Memory B cell (primary cell): ENCODE data around the gene MEAK7.

ENCODE experiments used
- ATAC-seq: fragments of 150-1000 bp; cut with Tn5 transposase; 2 replicates; pipeline ENCODE4 v1.10.0; 2021; ENCODE audit warnings: low read depth, mild to moderate bottlenecking, moderate library complexity
- DNase-seq, 2 donors: peaks; one replicate each; pipeline ENCODE4 v3.0.0; 2022; ENCODE audit warnings: low spot score in 2 of 2
- H3K27ac Mint-ChIP-seq: one replicate; pipeline ENCODE4 v1.8.0; 2022; ENCODE audit warnings: mild to moderate bottlenecking, moderate library complexity, mixed read lengths
- H3K27me3 Mint-ChIP-seq: one replicate; pipeline ENCODE4 v1.8.0; 2022; ENCODE audit warnings: mixed read lengths
- H3K36me3 Mint-ChIP-seq: one replicate; pipeline ENCODE4 v1.8.0; 2022; ENCODE audit warnings: mild to moderate bottlenecking, mixed read lengths
- H3K4me1 Mint-ChIP-seq: one replicate; pipeline ENCODE4 v1.8.0; 2022; ENCODE audit warnings: mixed read lengths
- H3K4me3 Mint-ChIP-seq: one replicate; pipeline ENCODE4 v1.8.0; 2022; ENCODE audit warnings: mild to moderate bottlenecking, moderate library complexity, mixed read lengths
- H3K9me3 Mint-ChIP-seq: one replicate; pipeline ENCODE4 v1.8.0; 2022; ENCODE audit warnings: mixed read lengths

The MEAK7 gene

GRCh38 chr16:84467256-84467655, 37.2 kb downstream of the MEAK7 start:
- Mint-ChIP-seq H3K27ac (no peak overlapping the region), H3K36me3 (peaks cover 34% of the 10 kb centered on the region), H3K27me3 (no peaks in the 10 kb centered on the region), H3K4me1 (no peaks in the 10 kb centered on the region), H3K9me3 (peaks cover 15% of the 10 kb centered on the region), H3K4me3 (no peak overlapping the region)
- ATAC-seq (no peak), DNase-seq (no peak)

- peaks cover 33% of the 10 kb centered on the region for H3K36me3 Mint-ChIP-seq
- H3K9me3 Mint-ChIP-seq = peaks cover 10% of the 10 kb centered on the region
- H3K27ac Mint-ChIP-seq = no peak overlapping the region
- ATAC-seq = no peak
- no peak overlapping the region for H3K4me3 Mint-ChIP-seq
- H3K4me1 Mint-ChIP-seq = no peaks in the 10 kb centered on the region
- DNase-seq = no peak
- H3K27me3 Mint-ChIP-seq = no peaks in the 10 kb centered on the region
These were observed 37.8 kb downstream of the MEAK7 start for GRCh38 chr16:84466692-84467091.

GRCh38 chr16:84465154-84465553, 39.3 kb downstream of the MEAK7 start:
- H3K36me3 Mint-ChIP-seq = peaks cover 33% of the 10 kb centered on the region
- H3K4me3 Mint-ChIP-seq = no peak overlapping the region
- H3K9me3 Mint-ChIP-seq = peaks cover 9% of the 10 kb centered on the region
- no peaks in the 10 kb centered on the region for H3K27me3 Mint-ChIP-seq
- H3K4me1 Mint-ChIP-seq = no peaks in the 10 kb centered on the region
- no peak for DNase-seq
- no peak for ATAC-seq
- no peak overlapping the region for H3K27ac Mint-ChIP-seq

GRCh38 chr16:84464116-84464515, 40.3 kb downstream of the MEAK7 start:
- no peak overlapping the region for H3K4me3 Mint-ChIP-seq
- no peaks in the 10 kb centered on the region for H3K27me3 Mint-ChIP-seq
- no peak overlapping the region for H3K27ac Mint-ChIP-seq
- DNase-seq (no peak), ATAC-seq (no peak)
- H3K9me3 Mint-ChIP-seq = peaks cover 9% of the 10 kb centered on the region
- H3K36me3 Mint-ChIP-seq = peaks cover 34% of the 10 kb centered on the region
- no peaks in the 10 kb centered on the region for H3K4me1 Mint-ChIP-seq

GRCh38 chr16:84463221-84463620, 41.2 kb downstream of the MEAK7 start:
- ATAC-seq = no peak
- no peaks in the 10 kb centered on the region for H3K27me3 Mint-ChIP-seq

GRCh38 chr16:84462296-84463210, 41.9 kb downstream of the MEAK7 start:
- Mint-ChIP-seq H3K9me3 (peaks cover 7% of the 10 kb centered on the region), H3K4me1 (no peaks in the 10 kb centered on the region), H3K36me3 (peaks cover 26% of the 10 kb centered on the region), H3K4me3 (no peak overlapping the region), H3K27ac (no peak overlapping the region), H3K27me3 (no peaks in the 10 kb centered on the region)
- ATAC-seq (no peak), DNase-seq (no peak)

More at GRCh38 chr16:84463221-84463620, 41.2 kb downstream of the MEAK7 start:
- Mint-ChIP-seq H3K9me3 (peaks cover 9% of the 10 kb centered on the region), H3K4me1 (no peaks in the 10 kb centered on the region), H3K36me3 (peaks cover 33% of the 10 kb centered on the region), H3K27ac (no peak overlapping the region), H3K4me3 (no peak overlapping the region)
- no peak for DNase-seq

GRCh38 chr16:84461413-84462295, 42.8 kb downstream of the MEAK7 start:
- Mint-ChIP-seq H3K27me3 (no peaks in the 10 kb centered on the region), H3K4me3 (no peak overlapping the region), H3K4me1 (no peaks in the 10 kb centered on the region), H3K36me3 (peaks cover 19% of the 10 kb centered on the region), H3K9me3 (peaks cover 4% of the 10 kb centered on the region), H3K27ac (no peak overlapping the region)
- DNase-seq = no peak
- ATAC-seq = no peak

- H3K27me3 Mint-ChIP-seq = no peaks in the 10 kb centered on the region
- DNase-seq (no peak), ATAC-seq (no peak)
- H3K4me1 Mint-ChIP-seq = no peaks in the 10 kb centered on the region
- H3K4me3 Mint-ChIP-seq = no peak overlapping the region
- H3K27ac Mint-ChIP-seq = no peak overlapping the region
- peaks cover 2% of the 10 kb centered on the region for H3K9me3 Mint-ChIP-seq
- H3K36me3 Mint-ChIP-seq = peaks cover 15% of the 10 kb centered on the region
These were observed 43.4 kb downstream of the MEAK7 start for GRCh38 chr16:84461029-84461412.

GRCh38 chr16:84460406-84461028, 43.9 kb downstream of the MEAK7 start:
- peaks cover 13% of the 10 kb centered on the region for H3K36me3 Mint-ChIP-seq
- DNase-seq (no peak), ATAC-seq (no peak)
- H3K9me3 Mint-ChIP-seq = no peaks in the 10 kb centered on the region
- H3K4me1 Mint-ChIP-seq = no peaks in the 10 kb centered on the region
- H3K27ac Mint-ChIP-seq = no peak overlapping the region
- H3K27me3 Mint-ChIP-seq = no peaks in the 10 kb centered on the region
- no peak overlapping the region for H3K4me3 Mint-ChIP-seq

- Mint-ChIP-seq H3K27ac (no peak overlapping the region), H3K9me3 (no peaks in the 10 kb centered on the region), H3K4me3 (no peak overlapping the region), H3K36me3 (peaks cover 12% of the 10 kb centered on the region), H3K4me1 (no peaks in the 10 kb centered on the region), H3K27me3 (no peaks in the 10 kb centered on the region)
- no peak for ATAC-seq
- DNase-seq = no peak
These were observed 44.5 kb downstream of the MEAK7 start for GRCh38 chr16:84459941-84460405.

GRCh38 chr16:84459533-84459894, 44.9 kb downstream of the MEAK7 start:
- no peak overlapping the region for H3K4me3 Mint-ChIP-seq
- H3K27ac Mint-ChIP-seq = no peak overlapping the region
- H3K9me3 Mint-ChIP-seq = no peaks in the 10 kb centered on the region
- ATAC-seq (no peak), DNase-seq (no peak)
- H3K4me1 Mint-ChIP-seq = no peaks in the 10 kb centered on the region
- peaks cover 10% of the 10 kb centered on the region for H3K36me3 Mint-ChIP-seq
- H3K27me3 Mint-ChIP-seq = no peaks in the 10 kb centered on the region

- no peaks in the 10 kb centered on the region for H3K4me1 Mint-ChIP-seq
- H3K27me3 Mint-ChIP-seq = no peaks in the 10 kb centered on the region
- DNase-seq = no peak
- no peak overlapping the region for H3K27ac Mint-ChIP-seq
- peaks cover 10% of the 10 kb centered on the region for H3K36me3 Mint-ChIP-seq
- no peak overlapping the region for H3K4me3 Mint-ChIP-seq
- no peak for ATAC-seq
- no peaks in the 10 kb centered on the region for H3K9me3 Mint-ChIP-seq
These were observed 45.6 kb downstream of the MEAK7 start for GRCh38 chr16:84458606-84459532.

- peaks cover 5% of the 10 kb centered on the region for H3K27me3 Mint-ChIP-seq
- DNase-seq = no peak
- no peaks in the 10 kb centered on the region for H3K4me1 Mint-ChIP-seq
- ATAC-seq = no peak
- no peak overlapping the region for H3K27ac Mint-ChIP-seq
- H3K36me3 Mint-ChIP-seq = peaks cover 5% of the 10 kb centered on the region
- peaks cover 5% of the 10 kb centered on the region for H3K9me3 Mint-ChIP-seq
- H3K4me3 Mint-ChIP-seq = no peak overlapping the region
These were observed 49.4 kb downstream of the MEAK7 start for GRCh38 chr16:84455031-84455430.
